Ovary (tissue), 3 donors: Measurements from ENCODE around the gene TMCO2.

Source experiments
- EP300 ChIP-seq: sonication (generic); formaldehyde crosslinking; IDR thresholded peaks from one replicate; pipeline ENCODE4 v1.6.1; 2017; ENCODE audit warnings: antibody characterized with exemption
- POLR2A ChIP-seq: fragments of 450-650 bp; IDR thresholded peaks from one replicate; pipeline ENCODE4 v1.6.1; 2017; ENCODE audit warnings: antibody characterized with exemption, mild to moderate bottlenecking, moderate library complexity
- TF ChIP-seq, protein P1 (sequence below), 3 donors: fragments of 450-650 bp in 2 of 3; fragments of 200-600 bp in 1 of 3; IDR thresholded peaks; one replicate each; pipeline versions ENCODE4 v1.5.1 to v1.8.0; 2016 to 2022; ENCODE audit warnings: antibody characterized with exemption in 3 of 3, mild to moderate bottlenecking in 1 of 3
- donor health status: DM: no; HTN: no; CAD: no.

- TF ChIP-seq, protein P1, sequence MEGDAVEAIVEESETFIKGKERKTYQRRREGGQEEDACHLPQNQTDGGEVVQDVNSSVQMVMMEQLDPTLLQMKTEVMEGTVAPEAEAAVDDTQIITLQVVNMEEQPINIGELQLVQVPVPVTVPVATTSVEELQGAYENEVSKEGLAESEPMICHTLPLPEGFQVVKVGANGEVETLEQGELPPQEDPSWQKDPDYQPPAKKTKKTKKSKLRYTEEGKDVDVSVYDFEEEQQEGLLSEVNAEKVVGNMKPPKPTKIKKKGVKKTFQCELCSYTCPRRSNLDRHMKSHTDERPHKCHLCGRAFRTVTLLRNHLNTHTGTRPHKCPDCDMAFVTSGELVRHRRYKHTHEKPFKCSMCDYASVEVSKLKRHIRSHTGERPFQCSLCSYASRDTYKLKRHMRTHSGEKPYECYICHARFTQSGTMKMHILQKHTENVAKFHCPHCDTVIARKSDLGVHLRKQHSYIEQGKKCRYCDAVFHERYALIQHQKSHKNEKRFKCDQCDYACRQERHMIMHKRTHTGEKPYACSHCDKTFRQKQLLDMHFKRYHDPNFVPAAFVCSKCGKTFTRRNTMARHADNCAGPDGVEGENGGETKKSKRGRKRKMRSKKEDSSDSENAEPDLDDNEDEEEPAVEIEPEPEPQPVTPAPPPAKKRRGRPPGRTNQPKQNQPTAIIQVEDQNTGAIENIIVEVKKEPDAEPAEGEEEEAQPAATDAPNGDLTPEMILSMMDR (IDR thresholded peaks at IDR 0.05), result no peak
- TF ChIP-seq POLR2A (no peak), EP300 (no peak)
Observed at GRCh38 chr1:40251456-40251855, 3.7 kb downstream of the TMCO2 start.
